Neural cell (in vitro differentiated cells): ENCODE results near the gene HEBP1. TPM values are rescaled to one million over a fixed set of nuclear protein-coding genes. Genes with fewer than 3 reads are reported as not detected.
"Not testable (repeated sequence)": the region's sequence is repeated elsewhere in the genome, so short reads cannot be mapped to it uniquely, and the experiment has no call there.

Experiments used
- H2AFZ ChIP-seq: fragments of 200-600, 300-800 bp; sonication (generic), shearing (Covaris generic); 2 replicates; pipeline ENCODE4 v1.6.0; 2014; ENCODE audit warnings: low read depth, mild to moderate bottlenecking, antibody characterized with exemption, low read length, moderate library complexity
- H3F3A ChIP-seq: fragments of 200-600 bp; shearing (Covaris generic); 2 replicates; pipeline ENCODE4 v1.6.1; 2016; ENCODE audit warnings: mild to moderate bottlenecking, moderate library complexity, mixed read lengths, antibody characterized with exemption, low read length; ENCODE audit not compliant: insufficient read depth, poor library complexity, severe bottlenecking
- H3K27ac ChIP-seq: fragments of 200-600, 300-800 bp; sonication (generic), shearing (Covaris generic); 2 replicates; pipeline ENCODE4 v1.5.1; 2014; ENCODE audit warnings: mild to moderate bottlenecking, low read length, moderate library complexity
- H3K27me3 ChIP-seq: fragments of 300-800, 200-600 bp; sonication (generic), shearing (Covaris generic); 2 replicates; pipeline ENCODE4 v1.6.0; 2014; ENCODE audit warnings: mild to moderate bottlenecking, low read depth, low read length, moderate library complexity; ENCODE audit not compliant: insufficient read depth
- H3K36me3 ChIP-seq: fragments of 300-800, 200-600 bp; sonication (generic), shearing (Covaris generic); 2 replicates; pipeline ENCODE4 v1.5.1; 2014; ENCODE audit warnings: mild to moderate bottlenecking, antibody characterized with exemption, low read length, moderate library complexity; ENCODE audit not compliant: insufficient read depth
- H3K4me2 ChIP-seq: fragments of 300-800, 200-600 bp; sonication (generic), shearing (Covaris generic); 2 replicates; pipeline ENCODE4 v1.6.0; 2014; ENCODE audit warnings: mild to moderate bottlenecking, low read length
- H3K4me3 ChIP-seq: fragments of 300-800, 200-600 bp; sonication (generic), shearing (Covaris generic); 2 replicates; pipeline ENCODE4 v1.5.1; 2014; ENCODE audit warnings: mild to moderate bottlenecking, low read length, moderate library complexity
- H3K79me2 ChIP-seq: fragments of 200-600 bp; shearing (Covaris generic); replicated peaks from 2 replicates; pipeline ENCODE4 v1.6.0; 2014; ENCODE audit warnings: mild to moderate bottlenecking, low read length, moderate library complexity; ENCODE audit not compliant: insufficient read depth
- H3K9ac ChIP-seq: fragments of 300-800, 200-600 bp; sonication (generic), shearing (Covaris generic); 2 replicates; pipeline ENCODE4 v1.6.1; 2016; ENCODE audit warnings: mild to moderate bottlenecking, low read length, mixed read lengths
- H3K9me2 ChIP-seq: fragments of 200-600 bp; shearing (Covaris generic); 2 replicates; pipeline ENCODE4 v1.6.1; 2016; ENCODE audit warnings: mild to moderate bottlenecking, low read length, mixed read lengths; ENCODE audit not compliant: insufficient read depth
- H3K9me3 ChIP-seq: fragments of 200-600, 300-800 bp; sonication (generic), shearing (Covaris generic); 2 replicates; pipeline ENCODE4 v1.6.1; 2016; ENCODE audit warnings: mild to moderate bottlenecking, mixed run types, low read length, moderate library complexity, mixed read lengths
- H4K20me1 ChIP-seq: fragments of 200-600 bp; shearing (Covaris generic); 2 replicates; pipeline ENCODE4 v1.6.1; 2016; ENCODE audit warnings: mild to moderate bottlenecking, mixed run types; ENCODE audit not compliant: insufficient read depth
- CTCF ChIP-seq: fragments of 450-650 bp; IDR thresholded peaks from 2 replicates; pipeline ENCODE4 v1.5.1; 2014; ENCODE audit warnings: antibody characterized with exemption, mild to moderate bottlenecking, moderate library complexity; ENCODE audit not compliant: poor library complexity, severe bottlenecking
- EP300 ChIP-seq: fragments of 450-650 bp; conservative IDR thresholded peaks from 2 replicates; pipeline ENCODE4 v1.6.1; 2014; ENCODE audit warnings: antibody characterized with exemption, mild to moderate bottlenecking, moderate library complexity; ENCODE audit not compliant: poor library complexity, severe bottlenecking
- EZH2 ChIP-seq: fragments of 200-600, 300-800 bp; shearing (Covaris generic), sonication (generic); IDR thresholded peaks from 2 replicates; pipeline ENCODE4 v1.6.1; 2014; ENCODE audit warnings: antibody characterized with exemption, low read length, borderline replicate concordance, mild to moderate bottlenecking; ENCODE audit not compliant: insufficient read depth, poor library complexity, severe bottlenecking
- MXI1 ChIP-seq: fragments of 450-650 bp; conservative IDR thresholded peaks from 2 replicates; pipeline ENCODE4 v1.6.1; 2014; ENCODE audit warnings: antibody characterized with exemption, mild to moderate bottlenecking; ENCODE audit not compliant: poor library complexity, severe bottlenecking
- POLR2AphosphoS5 ChIP-seq: IDR thresholded peaks from 2 replicates; pipeline ENCODE4 v1.6.1; 2012
- RAD21 ChIP-seq: fragments of 450-650 bp; conservative IDR thresholded peaks from 2 replicates; pipeline ENCODE4 v1.6.1; 2014; ENCODE audit warnings: antibody characterized with exemption, mild to moderate bottlenecking, moderate library complexity
- REST ChIP-seq: IDR thresholded peaks from 2 replicates; pipeline ENCODE4 v1.6.1; 2012; ENCODE audit warnings: borderline replicate concordance
- SMC3 ChIP-seq: fragments of 450-650 bp; conservative IDR thresholded peaks from 2 replicates; pipeline ENCODE4 v1.6.1; 2014; ENCODE audit warnings: antibody characterized with exemption, mild to moderate bottlenecking, moderate library complexity; ENCODE audit not compliant: poor library complexity
- TAF1 ChIP-seq: IDR thresholded peaks from 2 replicates; pipeline ENCODE4 v1.6.1; 2012; ENCODE audit warnings: low read depth
- polyA plus RNA-seq: library from polyadenylated mRNA; depleted of rRNA; stranded (reverse); fragments of >200 nt; gene quantifications from 2 replicates; pipeline ENCODE4 v1.2.3, GENCODE V29; 2014

The HEBP1 gene
- polyA plus RNA-seq, 1 donor from 2014 or later, result 1.2 TPM

- no peak overlapping the region for H3K9ac ChIP-seq
- H3K9me2 ChIP-seq, result no peaks in the 10 kb centered on the region
- H3K4me3 ChIP-seq, result no peak overlapping the region
- no peak overlapping the region for H3K4me2 ChIP-seq
- H3K27ac ChIP-seq, result no peak overlapping the region
- TF ChIP-seq SMC3 (no peak), EZH2 (no peak), TAF1 (no peak), RAD21 (no peak), REST (no peak), POLR2AphosphoS5 (no peak), MXI1 (no peak), EP300 (no peak), CTCF (no peak)
- H3F3A ChIP-seq, result no peaks in the 10 kb centered on the region
- H3K27me3 ChIP-seq, result no peaks in the 10 kb centered on the region
- no peaks in the 10 kb centered on the region for H3K9me3 ChIP-seq
- H3K36me3 ChIP-seq, result no peaks in the 10 kb centered on the region
- H2AFZ ChIP-seq, result no peak overlapping the region
- no peaks in the 10 kb centered on the region for H3K79me2 ChIP-seq
- no peaks in the 10 kb centered on the region for H4K20me1 ChIP-seq
Measured at GRCh38 chr12:13036881-13037280, 36.8 kb upstream of the HEBP1 start.

DNA sequence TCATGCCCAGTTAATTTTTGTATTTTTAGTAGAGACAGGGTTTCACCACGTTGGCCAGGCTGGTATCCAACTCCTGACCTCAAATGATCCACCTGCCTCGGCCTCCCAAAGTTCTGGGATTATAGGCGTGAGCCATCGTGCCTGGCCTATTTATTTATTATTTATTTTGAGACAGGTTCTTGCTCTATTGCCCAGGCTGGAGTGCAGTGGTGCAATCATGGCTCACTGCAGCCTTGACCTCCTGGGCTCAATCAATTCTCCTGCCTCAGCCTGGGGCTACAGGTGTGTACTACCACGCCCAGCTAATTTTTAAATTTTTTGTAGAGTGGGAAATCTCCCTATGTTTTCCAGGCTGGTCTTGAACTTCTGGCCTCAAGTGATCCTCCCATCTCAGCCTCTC lies 35.3 kb upstream of the HEBP1 start:
- not testable (repeated sequence) for H3K9ac ChIP-seq, H3K27ac ChIP-seq, H2AFZ ChIP-seq, H3K4me2 ChIP-seq, H3K27me3 ChIP-seq, H3K9me2 ChIP-seq, H3K9me3 ChIP-seq, H4K20me1 ChIP-seq, H3K36me3 ChIP-seq, H3K4me3 ChIP-seq, H3F3A ChIP-seq, H3K79me2 ChIP-seq

GRCh38 chr12:13033476-13033875 lies 33.4 kb upstream of the HEBP1 start:
- Histone ChIP-seq H3K9ac (no peak overlapping the region), H3K27ac (no peak overlapping the region), H3K27me3 (no peaks in the 10 kb centered on the region), H3K36me3 (no peaks in the 10 kb centered on the region), H3K79me2 (no peaks in the 10 kb centered on the region), H3K9me3 (no peaks in the 10 kb centered on the region), H3K4me2 (no peak overlapping the region), H2AFZ (no peak overlapping the region), H3F3A (no peaks in the 10 kb centered on the region), H3K4me3 (no peak overlapping the region), H3K9me2 (no peaks in the 10 kb centered on the region), H4K20me1 (no peaks in the 10 kb centered on the region)
- TF ChIP-seq REST (no peak), EP300 (no peak), CTCF (no peak), RAD21 (no peak), TAF1 (no peak), POLR2AphosphoS5 (no peak), EZH2 (no peak), SMC3 (no peak), MXI1 (no peak)
